Fibroblast of lung (primary cell): ENCODE data around the gene MMP15. TPM values are rescaled to one million over a fixed set of nuclear protein-coding genes. Genes with fewer than 3 reads are reported as not detected.
A peak's percentile ranks its signal among the peaks of the same experiment; 100 is the strongest.

Experiments
- DNase-seq, 2 donors: peaks; one replicate each; pipeline versions ENCODE4 v3.0.0 to v3.0.0-alpha.2; 2010; ENCODE audit warnings: low read depth in 2 of 2
- H2AFZ ChIP-seq: 2 replicates; pipeline ENCODE4 v1.5.1; 2012; ENCODE audit warnings: low read length, control low read depth, inconsistent platforms
- H3K27ac ChIP-seq: 2 replicates; pipeline ENCODE4 v1.5.1; 2011; ENCODE audit warnings: low read length, control low read depth; ENCODE audit not compliant: insufficient read depth
- H3K27me3 ChIP-seq: 2 replicates; pipeline ENCODE4 v1.5.1; 2011; ENCODE audit warnings: mild to moderate bottlenecking, low read length; ENCODE audit not compliant: control insufficient read depth, insufficient read depth
- H3K36me3 ChIP-seq: 2 replicates; pipeline ENCODE4 v1.5.1; 2011; ENCODE audit warnings: low read length; ENCODE audit not compliant: control insufficient read depth, insufficient read depth
- H3K4me1 ChIP-seq: 2 replicates; pipeline ENCODE4 v1.5.1; 2011; ENCODE audit warnings: low read length; ENCODE audit not compliant: control insufficient read depth, insufficient read depth; ENCODE audit errors: extremely low read depth
- H3K4me2 ChIP-seq: 2 replicates; pipeline ENCODE4 v1.5.1; 2011; ENCODE audit warnings: low read length, control low read depth; ENCODE audit not compliant: insufficient read depth; ENCODE audit errors: extremely low read depth
- H3K4me3 ChIP-seq, 4 experiments: fragments of 200-600 bp in 1 of 4; sonication (generic) in 1 of 4; replicated peaks in 1 of 4; 2 replicates each; pipeline ENCODE4 v1.5.1; 2011 to 2016; ENCODE audit warnings: low read length in 4 of 4, low read depth in 3 of 4, mild to moderate bottlenecking in 3 of 4, control low read depth in 2 of 4, inconsistent platforms in 1 of 4, mixed read lengths in 1 of 4; ENCODE audit not compliant: insufficient read depth in 1 of 4; ENCODE audit errors: control extremely low read depth in 1 of 4
- H3K79me2 ChIP-seq: 2 replicates; pipeline ENCODE4 v1.5.1; 2012; ENCODE audit warnings: mild to moderate bottlenecking, low read length, inconsistent platforms; ENCODE audit not compliant: control insufficient read depth, insufficient read depth
- H3K9ac ChIP-seq: 2 replicates; pipeline ENCODE4 v1.5.1; 2011; ENCODE audit warnings: mild to moderate bottlenecking, low read length, control low read depth; ENCODE audit not compliant: insufficient read depth
- H3K9me3 ChIP-seq: 2 replicates; pipeline ENCODE4 v1.5.1; 2012; ENCODE audit warnings: low read depth, low read length; ENCODE audit not compliant: control insufficient read depth, insufficient read depth
- H4K20me1 ChIP-seq: 2 replicates; pipeline ENCODE4 v1.5.1; 2011; ENCODE audit warnings: low read length; ENCODE audit not compliant: control insufficient read depth, insufficient read depth; ENCODE audit errors: extremely low read depth
- CTCF ChIP-seq, 2 donors: IDR thresholded peaks in 1 of 2; conservative IDR thresholded peaks in 1 of 2; 1 replicate in 1 of 2; 2 replicates in 1 of 2; pipeline ENCODE4 v1.5.1; 2011 to 2012; ENCODE audit warnings: low read length in 2 of 2, control low read depth in 1 of 2, inconsistent platforms in 1 of 2, low read depth in 1 of 2, mild to moderate bottlenecking in 1 of 2
- EZH2 ChIP-seq: IDR thresholded peaks from 2 replicates; pipeline ENCODE4 v1.5.1; 2012; ENCODE audit warnings: low read length, control low read depth, mild to moderate bottlenecking; ENCODE audit errors: missing control alignments
- polyA plus RNA-seq, 2 donors: library from polyadenylated mRNA; depleted of rRNA in 1 of 2; stranded (reverse) in 1 of 2; unstranded in 1 of 2; fragments of >200 nt; gene quantifications; 2 replicates each; pipeline ENCODE4 v1.2.1, GENCODE V29; 2011 to 2012; ENCODE audit warnings: missing spikeins in 1 of 2
- total RNA-seq: library from RNA; depleted of rRNA; stranded (reverse); fragments of >200 nt; gene quantifications from 2 replicates; pipeline ENCODE4 v1.2.1, GENCODE V29; 2014

MMP15 gene
- total and polyA plus RNA-seq, 2 donors (not counting 1 experiment from before 2014, with no cell fraction given), result 0.74 to 6.4 TPM

DNA sequence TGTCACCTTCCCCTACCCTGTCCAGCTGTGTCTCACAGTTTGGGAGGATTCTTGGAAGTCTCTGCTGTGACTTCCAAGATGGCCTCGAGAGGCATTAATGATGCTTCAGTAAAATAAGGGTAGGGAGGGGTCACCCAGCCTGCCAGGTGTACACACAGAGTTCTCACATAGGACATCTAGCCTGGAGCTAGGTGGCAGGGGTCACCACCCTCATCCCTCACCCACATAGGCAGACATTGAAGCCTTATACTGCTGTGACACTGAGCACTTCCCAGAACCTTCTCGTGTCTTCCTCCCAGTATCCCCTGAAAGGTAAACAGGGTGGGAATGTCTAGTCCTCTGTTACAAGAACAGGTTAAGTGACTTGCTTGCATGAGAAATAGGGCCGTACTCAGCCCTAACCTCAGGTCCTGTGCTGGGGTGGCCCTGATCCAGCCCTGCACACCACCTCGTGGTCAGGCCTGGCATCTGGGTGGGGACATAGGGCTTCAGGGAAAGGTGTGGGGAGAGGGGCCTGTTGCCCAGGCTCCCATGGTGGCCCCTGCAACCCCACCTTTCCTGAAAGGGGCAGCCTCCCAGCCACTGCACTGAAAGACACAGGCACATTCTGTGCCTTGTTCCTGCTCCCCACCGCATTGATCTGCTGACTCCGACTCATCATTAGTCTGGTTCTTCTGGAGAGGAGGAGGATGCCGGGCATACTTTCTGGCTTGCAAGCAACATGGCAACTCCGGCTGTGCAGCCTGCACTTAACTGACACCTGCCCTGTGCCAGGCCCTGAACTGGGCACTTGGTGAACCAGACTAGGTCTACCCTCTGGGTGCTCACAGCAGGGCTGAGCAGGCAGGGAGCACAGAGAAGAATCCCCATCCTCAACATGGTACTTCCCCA is 3.6 kb upstream of the MMP15 start:
- no peak overlapping the region for H2AFZ ChIP-seq
- DNase-seq, result peak; percentile 47 to 53
- peak overlapping the region; percentile 37 for H3K27ac ChIP-seq
- H3K27me3 ChIP-seq, result peaks cover 2% of the 10 kb centered on the region
- H4K20me1 ChIP-seq, result no peaks in the 10 kb centered on the region
- H3K4me3 ChIP-seq, result no peak overlapping the region
- H3K79me2 ChIP-seq, result no peaks in the 10 kb centered on the region
- TF ChIP-seq EZH2 (no peak), CTCF (conservative IDR thresholded peaks at IDR 0.05 in 1 of 2, IDR thresholded peaks at IDR 0.05 in 1 of 2; ENCODE audit: low read depth in 1 of 2, low read length in 2 of 2) (no peak)
- no peak overlapping the region for H3K9ac ChIP-seq
- H3K4me2 ChIP-seq, result peak overlapping the region; percentile 40
- no peaks in the 10 kb centered on the region for H3K36me3 ChIP-seq
- no peaks in the 10 kb centered on the region for H3K9me3 ChIP-seq
- H3K4me1 ChIP-seq, result peaks cover 16% of the 10 kb centered on the region

- H3K4me3 ChIP-seq, result peak overlapping the region in 1 of 4 experiments; percentile 33
- peaks cover 16% of the 10 kb centered on the region for H3K4me1 ChIP-seq
- DNase-seq, result peak; percentile 73 to 77
- no peak overlapping the region for H3K9ac ChIP-seq
- no peak for TF ChIP-seq EZH2
- TF ChIP-seq CTCF (conservative IDR thresholded peaks at IDR 0.05 in 1 of 2, IDR thresholded peaks at IDR 0.05 in 1 of 2; ENCODE audit: low read depth in 1 of 2, low read length in 2 of 2), result no peak
- peak overlapping the region; percentile 68 for H3K4me2 ChIP-seq
- H3K36me3 ChIP-seq, result no peaks in the 10 kb centered on the region
- H3K79me2 ChIP-seq, result no peaks in the 10 kb centered on the region
- H2AFZ ChIP-seq, result no peak overlapping the region
- H4K20me1 ChIP-seq, result no peaks in the 10 kb centered on the region
- no peaks in the 10 kb centered on the region for H3K9me3 ChIP-seq
- peak overlapping the region; percentile 37 for H3K27ac ChIP-seq
- H3K27me3 ChIP-seq, result peaks cover 8% of the 10 kb centered on the region
These were observed 2.8 kb upstream of the MMP15 start for GRCh38 chr16:58022601-58023371.
